Gastrocnemius medialis (tissue), 4 donors: Measurements from ENCODE around the gene ADORA3.

Source experiments
- CTCF ChIP-seq, 5 experiments: fragments of 450-650 bp in 3 of 5; fragments of 200-600 bp in 2 of 5; sonication (generic) in 2 of 5; IDR thresholded peaks in 4 of 5; conservative IDR thresholded peaks in 1 of 5; 1 replicate in 4 of 5; 2 replicates in 1 of 5; pipeline ENCODE4 v1.5.1; 2016 to 2019; ENCODE audit warnings: antibody characterized with exemption in 5 of 5, mild to moderate bottlenecking in 3 of 5, moderate library complexity in 3 of 5
- POLR2A ChIP-seq, 2 donors: fragments of 450-650 bp; IDR thresholded peaks; one replicate each; pipeline ENCODE4 v1.6.1; 2017; ENCODE audit warnings: antibody characterized with exemption in 2 of 2, mild to moderate bottlenecking in 2 of 2, moderate library complexity in 2 of 2

GRCh38 chr1:111499026-111499785, 4.2 kb downstream of the ADORA3 start:
- TF ChIP-seq CTCF (IDR thresholded peaks at IDR 0.05 in 4 of 5, conservative IDR thresholded peaks at IDR 0.05 in 1 of 5) = no peak
- no peak for TF ChIP-seq POLR2A (IDR thresholded peaks at IDR 0.05)
